Measurements from ENCODE around the gene TM7SF3. TPM values are rescaled to one million over a fixed set of nuclear protein-coding genes. Genes with fewer than 3 reads are reported as not detected.

The TM7SF3 gene
- total RNA-seq, 4 donors from 2014 or later = 40.1 to 87.5 (median 64.4) TPM

DNA sequence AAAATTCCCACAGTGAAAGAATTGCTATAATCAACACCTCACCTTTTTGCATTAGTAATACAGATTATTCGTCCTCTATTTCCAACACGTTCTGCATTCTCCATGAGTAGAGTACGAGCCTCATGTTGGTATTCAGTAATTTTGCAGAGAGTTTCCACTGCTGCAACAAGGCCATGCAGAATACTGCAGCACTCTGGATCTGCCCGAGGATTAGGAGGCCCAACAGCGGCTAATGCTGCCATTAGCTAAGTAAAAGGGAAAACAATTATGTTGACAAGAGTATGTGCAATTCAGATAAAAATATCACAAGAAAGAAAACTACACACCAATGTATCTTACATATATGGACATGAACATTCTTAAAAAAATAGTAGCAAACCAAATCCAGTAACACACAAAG is 85.5 kb downstream of the TM7SF3 start:
- no peak for ATAC-seq
- Histone ChIP-seq H3K27ac (no peak overlapping the region), H3K27me3 (no peaks in the 10 kb centered on the region), H3K9me3 (no peaks in the 10 kb centered on the region), H3K4me1 (no peaks in the 10 kb centered on the region), H3K4me3 (no peak overlapping the region), H3K36me3 (peaks cover 0 to 69% of the 10 kb centered on the region in 2 donors)
- 91 to 93% methylated on average over 4 to 5 of the region's 5 CpGs for WGBS, 2 donors (ENCODE audit: low coverage in 1 of 2)
- TF ChIP-seq POLR2A (IDR thresholded peaks at IDR 0.05) (no peak), POLR2AphosphoS5 (IDR thresholded peaks at IDR 0.05) (no peak), EP300 (IDR thresholded peaks at IDR 0.05) (no peak)
- TF ChIP-seq, protein P1, sequence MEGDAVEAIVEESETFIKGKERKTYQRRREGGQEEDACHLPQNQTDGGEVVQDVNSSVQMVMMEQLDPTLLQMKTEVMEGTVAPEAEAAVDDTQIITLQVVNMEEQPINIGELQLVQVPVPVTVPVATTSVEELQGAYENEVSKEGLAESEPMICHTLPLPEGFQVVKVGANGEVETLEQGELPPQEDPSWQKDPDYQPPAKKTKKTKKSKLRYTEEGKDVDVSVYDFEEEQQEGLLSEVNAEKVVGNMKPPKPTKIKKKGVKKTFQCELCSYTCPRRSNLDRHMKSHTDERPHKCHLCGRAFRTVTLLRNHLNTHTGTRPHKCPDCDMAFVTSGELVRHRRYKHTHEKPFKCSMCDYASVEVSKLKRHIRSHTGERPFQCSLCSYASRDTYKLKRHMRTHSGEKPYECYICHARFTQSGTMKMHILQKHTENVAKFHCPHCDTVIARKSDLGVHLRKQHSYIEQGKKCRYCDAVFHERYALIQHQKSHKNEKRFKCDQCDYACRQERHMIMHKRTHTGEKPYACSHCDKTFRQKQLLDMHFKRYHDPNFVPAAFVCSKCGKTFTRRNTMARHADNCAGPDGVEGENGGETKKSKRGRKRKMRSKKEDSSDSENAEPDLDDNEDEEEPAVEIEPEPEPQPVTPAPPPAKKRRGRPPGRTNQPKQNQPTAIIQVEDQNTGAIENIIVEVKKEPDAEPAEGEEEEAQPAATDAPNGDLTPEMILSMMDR (IDR thresholded peaks at IDR 0.05) = no peak

Other genes starting within 250 kb of the TM7SF3 start
- gene ITPR2, start 181.2 kb downstream of the TM7SF3 start, total RNA-seq = 10 to 100 TPM; 30.8 to 63.0 (median 44.4) TPM
- gene INTS13, start 76.4 kb downstream of the TM7SF3 start, total RNA-seq = 10 to 100 TPM; 12.4 to 41.6 (median 32.5) TPM
- gene FGFR1OP2, start 75.9 kb downstream of the TM7SF3 start, total RNA-seq = 100 to 1,000 TPM in 1 of 4 donors, 10 to 100 TPM in 3; 57.7 to 127 (median 75.1) TPM
- gene MED21, start 8.2 kb upstream of the TM7SF3 start, total RNA-seq = 10 to 100 TPM; 56.6 to 87.8 (median 63.4) TPM
- gene C12orf71, start 68.2 kb upstream of the TM7SF3 start, total RNA-seq = not detected
- 100 to 1,000 TPM in 1 of 4 donors, 10 to 100 TPM in 3; 70.0 to 111 (median 79.2) TPM for gene STK38L, start 229.9 kb upstream of the TM7SF3 start, total RNA-seq